Natural killer cell (primary cell): Measurements from ENCODE around the gene TMEM145. TPM values are rescaled to one million over a fixed set of nuclear protein-coding genes. Genes with fewer than 3 reads are reported as not detected.

Experiments used
- ATAC-seq, 3 donors: fragments of 150-1000 bp in 2 of 3; fragments of 200-7000 bp in 1 of 3; cut with Tn5 transposase; 1 replicate in 1 of 3; 2 replicates in 2 of 3; pipeline ENCODE4 v1.10.0; 2021; ENCODE audit warnings: mild to moderate bottlenecking in 2 of 3, moderate library complexity in 2 of 3
- DNase-seq, 2 donors: peaks; one replicate each; pipeline versions ENCODE4 v3.0.0 to v3.0.0-alpha.2; 2013 to 2021; ENCODE audit warnings: mixed read lengths in 1 of 2
- H3K27ac ChIP-seq: one replicate; pipeline ENCODE4 v1.5.1; 2013; ENCODE audit warnings: mild to moderate bottlenecking, low read length
- H3K27me3 ChIP-seq: one replicate; pipeline ENCODE4 v1.6.1; 2013; ENCODE audit warnings: low read length; ENCODE audit not compliant: control insufficient read depth, insufficient read depth
- H3K36me3 ChIP-seq: one replicate; pipeline ENCODE4 v1.6.1; 2013; ENCODE audit warnings: low read length; ENCODE audit not compliant: control insufficient read depth, insufficient read depth
- H3K4me1 ChIP-seq: one replicate; pipeline ENCODE4 v1.6.1; 2013; ENCODE audit warnings: low read length; ENCODE audit not compliant: control insufficient read depth, insufficient read depth
- H3K4me3 ChIP-seq: one replicate; pipeline ENCODE4 v1.5.1; 2013; ENCODE audit warnings: low read length
- H3K9me3 ChIP-seq: one replicate; pipeline ENCODE4 v1.6.1; 2013; ENCODE audit warnings: low read length; ENCODE audit not compliant: control insufficient read depth, insufficient read depth
- H3K27ac Mint-ChIP-seq, 2 donors: one replicate each; pipeline ENCODE4 v1.8.0; 2022; ENCODE audit warnings: mild to moderate bottlenecking in 2 of 2, mixed read lengths in 2 of 2, moderate library complexity in 1 of 2
- H3K27me3 Mint-ChIP-seq, 2 donors: one replicate each; pipeline ENCODE4 v1.8.0; 2022; ENCODE audit warnings: low read depth in 2 of 2, mixed read lengths in 2 of 2
- H3K36me3 Mint-ChIP-seq: one replicate; pipeline ENCODE4 v1.8.0; 2022; ENCODE audit warnings: mixed read lengths
- H3K4me1 Mint-ChIP-seq, 2 donors: one replicate each; pipeline ENCODE4 v1.8.0; 2022; ENCODE audit warnings: mixed read lengths in 2 of 2
- H3K4me3 Mint-ChIP-seq: one replicate; pipeline ENCODE4 v1.8.0; 2022; ENCODE audit warnings: mild to moderate bottlenecking, moderate library complexity, mixed read lengths
- H3K9me3 Mint-ChIP-seq, 2 donors: one replicate each; pipeline ENCODE4 v1.8.0; 2022; ENCODE audit warnings: mixed read lengths in 2 of 2
- WGBS: methylation state at CpG from one replicate; pipeline ENCODE4 v1.1.7; 2013; ENCODE audit warnings: missing lambda C conversion rate; ENCODE audit not compliant: insufficient coverage; 5-methylcytosine and 5-hydroxymethylcytosine counted together
- intact Hi-C: fragments of 100-400 bp; cut with micrococcal nuclease; formaldehyde crosslinking; loops from one replicate; pipeline ENCODE4 v1.14.2; 2022
- total RNA-seq, 4 donors: library from RNA; stranded (reverse); fragments of 120-200 nt in 1 of 4; gene quantifications; one replicate each; pipeline versions ENCODE4 v1.2.3 to v1.2.4, GENCODE V29; 2013 to 2022
- TF ChIP-seq, protein P1 (sequence below): fragments of 200-600 bp; IDR thresholded peaks from one replicate; pipeline ENCODE4 v1.8.0; 2022; ENCODE audit warnings: antibody characterized with exemption

Gene TMEM145
- total RNA-seq, 3 donors from 2014 or later (not counting 1 experiment from before 2014, with no cell fraction given) = not detected

GRCh38 chr19:42295342-42295741 is 17.8 kb upstream of the TMEM145 start:
- WGBS = 96% methylated on average over 3 of the region's 5 CpGs
- no peaks in the 10 kb centered on the region for H3K27me3 Mint-ChIP-seq
- DNase-seq = no peak
- no peak for ATAC-seq
- Histone ChIP-seq H3K36me3 (peaks cover 32% of the 10 kb centered on the region), H3K27me3 (no peaks in the 10 kb centered on the region), H3K27ac (no peak overlapping the region), H3K4me1 (no peaks in the 10 kb centered on the region), H3K4me3 (no peak overlapping the region), H3K9me3 (no peaks in the 10 kb centered on the region)
- H3K4me3 Mint-ChIP-seq = no peak overlapping the region
- intact Hi-C loops = loop anchor here (5.0 kb wide), 1 partner anchor 118 kb away; no protein-coding TSS in a partner anchor
- H3K9me3 Mint-ChIP-seq = no peaks in the 10 kb centered on the region
- TF ChIP-seq, protein P1, sequence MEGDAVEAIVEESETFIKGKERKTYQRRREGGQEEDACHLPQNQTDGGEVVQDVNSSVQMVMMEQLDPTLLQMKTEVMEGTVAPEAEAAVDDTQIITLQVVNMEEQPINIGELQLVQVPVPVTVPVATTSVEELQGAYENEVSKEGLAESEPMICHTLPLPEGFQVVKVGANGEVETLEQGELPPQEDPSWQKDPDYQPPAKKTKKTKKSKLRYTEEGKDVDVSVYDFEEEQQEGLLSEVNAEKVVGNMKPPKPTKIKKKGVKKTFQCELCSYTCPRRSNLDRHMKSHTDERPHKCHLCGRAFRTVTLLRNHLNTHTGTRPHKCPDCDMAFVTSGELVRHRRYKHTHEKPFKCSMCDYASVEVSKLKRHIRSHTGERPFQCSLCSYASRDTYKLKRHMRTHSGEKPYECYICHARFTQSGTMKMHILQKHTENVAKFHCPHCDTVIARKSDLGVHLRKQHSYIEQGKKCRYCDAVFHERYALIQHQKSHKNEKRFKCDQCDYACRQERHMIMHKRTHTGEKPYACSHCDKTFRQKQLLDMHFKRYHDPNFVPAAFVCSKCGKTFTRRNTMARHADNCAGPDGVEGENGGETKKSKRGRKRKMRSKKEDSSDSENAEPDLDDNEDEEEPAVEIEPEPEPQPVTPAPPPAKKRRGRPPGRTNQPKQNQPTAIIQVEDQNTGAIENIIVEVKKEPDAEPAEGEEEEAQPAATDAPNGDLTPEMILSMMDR = no peak
- peaks cover 0 to 12% of the 10 kb centered on the region in 2 donors for H3K4me1 Mint-ChIP-seq
- H3K27ac Mint-ChIP-seq = no peak overlapping the region
- H3K36me3 Mint-ChIP-seq = no peaks in the 10 kb centered on the region

DNA sequence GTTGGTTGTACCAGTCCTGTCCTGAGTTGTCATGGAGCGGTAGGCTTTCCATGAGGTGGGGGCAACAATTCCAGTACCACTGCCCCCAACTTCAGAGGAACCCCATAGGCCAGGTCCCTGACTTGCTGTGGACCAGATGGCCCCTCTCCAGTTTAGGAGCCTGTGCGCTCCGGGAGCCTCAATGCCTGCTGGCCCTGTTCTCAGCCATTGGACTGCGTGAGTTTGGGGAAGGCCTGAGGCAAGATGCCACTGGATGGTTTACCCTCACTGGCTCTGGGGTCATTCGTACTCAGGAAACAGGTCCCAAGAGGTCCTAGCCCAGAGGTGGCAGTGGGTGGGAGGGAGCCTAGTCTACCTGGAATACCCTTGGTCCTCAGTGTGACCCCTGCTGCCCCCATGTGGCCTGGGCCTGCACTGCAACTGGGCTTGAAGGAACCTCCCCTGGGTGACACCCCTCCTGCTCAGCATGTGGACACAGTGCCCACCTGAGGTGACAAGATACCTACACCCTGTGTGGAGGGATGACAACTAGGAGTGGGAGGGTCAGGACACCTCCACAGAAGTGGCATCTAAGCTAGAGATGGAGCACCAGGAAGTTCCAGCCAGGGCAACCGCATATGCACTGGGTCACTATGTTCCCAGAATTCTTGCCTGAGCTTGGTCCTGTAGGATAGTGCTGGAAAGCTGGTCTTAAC is 17.1 kb upstream of the TMEM145 start:
- ATAC-seq (peak; percentile 90 to 98 (median 90)), DNase-seq (peak; percentile 90 to 91)
- H3K9me3 Mint-ChIP-seq = no peaks in the 10 kb centered on the region
- no peak overlapping the region for H3K27ac ChIP-seq
- H3K36me3 ChIP-seq = peaks cover 26% of the 10 kb centered on the region
- no peaks in the 10 kb centered on the region for H3K27me3 ChIP-seq
- no peaks in the 10 kb centered on the region for H3K27me3 Mint-ChIP-seq
- H3K4me1 Mint-ChIP-seq = peaks cover 0 to 12% of the 10 kb centered on the region in 2 donors
- intact Hi-C loops = loop anchor here (1.0 to 5.0 kb wide), 3 partner anchors 119 to 188 kb away; no protein-coding TSS in a partner anchor
- TF ChIP-seq, protein P1 = peak; percentile 92
- H3K4me1 ChIP-seq = no peaks in the 10 kb centered on the region
- no peak overlapping the region for H3K4me3 Mint-ChIP-seq
- H3K9me3 ChIP-seq = no peaks in the 10 kb centered on the region
- no peak overlapping the region for H3K27ac Mint-ChIP-seq
- WGBS = 85% methylated on average over 6 of the region's 6 CpGs
- H3K36me3 Mint-ChIP-seq = no peaks in the 10 kb centered on the region
- no peak overlapping the region for H3K4me3 ChIP-seq

- no peak overlapping the region for H3K27ac Mint-ChIP-seq
These were observed 16.1 kb upstream of the TMEM145 start for GRCh38 chr19:42297039-42297438.

More at GRCh38 chr19:42297039-42297438, 16.1 kb upstream of the TMEM145 start:
- Mint-ChIP-seq H3K9me3 (no peaks in the 10 kb centered on the region), H3K4me3 (no peak overlapping the region), H3K27me3 (no peaks in the 10 kb centered on the region), H3K36me3 (no peaks in the 10 kb centered on the region), H3K4me1 (peaks cover 2 to 4% of the 10 kb centered on the region in 2 donors)
- intact Hi-C loops = loop anchor here (5.0 kb wide), 1 partner anchor 120 kb away; no protein-coding TSS in a partner anchor
- H3K27ac ChIP-seq = no peak overlapping the region
- H3K4me3 ChIP-seq = no peak overlapping the region
- 97% methylated on average over 13 of the region's 15 CpGs for WGBS
- H3K27me3 ChIP-seq = no peaks in the 10 kb centered on the region
- no peaks in the 10 kb centered on the region for H3K9me3 ChIP-seq
- peaks cover 16% of the 10 kb centered on the region for H3K36me3 ChIP-seq
- no peak for ATAC-seq
- no peak for DNase-seq
- TF ChIP-seq, protein P1 = no peak
- H3K4me1 ChIP-seq = peaks cover 6% of the 10 kb centered on the region
